ENCODE measurements around the gene MYBBP1A. TPM values are rescaled to one million over a fixed set of nuclear protein-coding genes. Genes with fewer than 3 reads are reported as not detected.

The MYBBP1A gene
- total and polyA plus RNA-seq, 2 of the 4 experiments (the other 2 are of a cell fraction) = 22.6 to 45.9 TPM

- no peak overlapping the region for H2AK5ac ChIP-seq (ENCODE audit: low read depth, low read length)
- H4K91ac ChIP-seq (ENCODE audit: insufficient read depth, low read depth, low read length) = no peak overlapping the region
- no peak overlapping the region for H3K4me3 ChIP-seq (ENCODE audit: insufficient read depth, low read depth, low read length)
- ATAC-seq (ENCODE audit: low read depth) = peak; percentile 75
- WGBS, 2 experiments (ENCODE audit: extremely low coverage in 2 of 2, insufficient read length in 1 of 2) = no CpG with 5 or more reads among the region's 5 CpGs
- ChIA-PET POLR2A (ENCODE audit: unreplicated experiment) (no interaction called here), CTCF (interaction anchor here (0.8 to 2.8 kb wide), 7 partner anchors 10 to 170 kb away, joined by 3 to 26 read pairs (median 4); partner anchors contain the start of genes MYBBP1A and SMTNL2)
- DNase-seq = peak; percentile 39
- no peak overlapping the region for H3K9ac ChIP-seq (ENCODE audit: low read depth, low read length)
- no peak overlapping the region for H2BK20ac ChIP-seq (ENCODE audit: low read depth, low read length)
- no peak overlapping the region for H2BK15ac ChIP-seq (ENCODE audit: low read depth, low read length)
- H2BK5ac ChIP-seq (ENCODE audit: low read depth, low read length, poor library complexity, severe bottlenecking) = no peak overlapping the region
- H3K27ac ChIP-seq (ENCODE audit: insufficient read depth, low read length) = no peak overlapping the region
- dilution Hi-C loops (cut with HindIII; ENCODE audit: low sequenced_read_pairs, unreplicated experiment) (no loop called here), in situ Hi-C loops (cut with MboI; ENCODE audit: low sequenced_read_pairs) (loop anchor here (5.0 kb wide), 1 partner anchor 56 kb away; no protein-coding TSS in a partner anchor), intact Hi-C loops (cut with micrococcal nuclease) (loop anchor here (1.0 to 10.0 kb wide), 3 partner anchors 60 to 318 kb away; partner anchors contain the start of gene PELP1)
- no peaks in the 10 kb centered on the region for H3K9me1 ChIP-seq (ENCODE audit: insufficient read depth, low read length)
- H3K27me3 ChIP-seq (ENCODE audit: control insufficient read depth, insufficient read depth, low read length) = peaks cover 16% of the 10 kb centered on the region
- H3K4ac ChIP-seq (ENCODE audit: low read depth, low read length) = no peak overlapping the region
- no peaks in the 10 kb centered on the region for H3K9me3 ChIP-seq (ENCODE audit: control insufficient read depth, insufficient read depth, low read length)
- no peak overlapping the region for H4K8ac ChIP-seq (ENCODE audit: low read depth in 2 of 2, low read length in 2 of 2)
- H2AFZ ChIP-seq (replicated peaks; ENCODE audit: low read length, poor library complexity) = peak overlapping the region; percentile 41
- no peaks in the 10 kb centered on the region for H3K79me1 ChIP-seq (ENCODE audit: low read depth in 1 of 2, low read length in 2 of 2)
- H3K23ac ChIP-seq (ENCODE audit: low read depth, low read length) = no peak overlapping the region
- H2BK120ac ChIP-seq (ENCODE audit: low read depth, low read length) = no peak overlapping the region
- H4K5ac ChIP-seq (ENCODE audit: low read depth, low read length) = no peak overlapping the region
- no peaks in the 10 kb centered on the region for H3K36me3 ChIP-seq (ENCODE audit: control insufficient read depth, insufficient read depth, low read length)
- no peaks in the 10 kb centered on the region for H4K20me1 ChIP-seq (ENCODE audit: insufficient read depth, low read length)
- H3K4me1 ChIP-seq (ENCODE audit: control insufficient read depth, insufficient read depth, low read length) = no peaks in the 10 kb centered on the region
- H3K4me2 ChIP-seq (ENCODE audit: low read depth, low read length) = no peak overlapping the region
- no TSS peak for BruUV-seq (replicated peaks)
- no peak overlapping the region for H2AK9ac ChIP-seq (replicated peaks; ENCODE audit: low read depth, low read length, poor library complexity)
- H3K56ac ChIP-seq (ENCODE audit: extremely low read depth, insufficient read depth, low read length) = no peak overlapping the region
- no peak overlapping the region for H3K18ac ChIP-seq (ENCODE audit: low read depth, low read length)
- H3K14ac ChIP-seq (replicated peaks; ENCODE audit: low read depth, low read length) = no peak overlapping the region
- TF ChIP-seq RCOR1 (IDR thresholded peaks at IDR 0.05; ENCODE audit: insufficient replicate concordance, low read length) = no peak
- TF ChIP-seq MXI1 (IDR thresholded peaks at IDR 0.05; ENCODE audit: borderline replicate concordance, low read depth, low read length) = no peak
- peak; percentile 73 for TF ChIP-seq SMC3 (IDR thresholded peaks at IDR 0.05; ENCODE audit: low read depth, low read length)
- no peak for TF ChIP-seq USF2 (IDR thresholded peaks at IDR 0.05; ENCODE audit: low read depth, low read length)
- TF ChIP-seq RAD21 (IDR thresholded peaks at IDR 0.05; ENCODE audit: low read length) = peak; percentile 72
- no peak for TF ChIP-seq MAFK (IDR thresholded peaks at IDR 0.05; ENCODE audit: low read depth, low read length)
- no peak for TF ChIP-seq CEBPB (IDR thresholded peaks at IDR 0.05; ENCODE audit: low read depth, low read length)
- TF ChIP-seq RFX5 (IDR thresholded peaks at IDR 0.05; ENCODE audit: low read depth, low read length) = no peak
- no peak for TF ChIP-seq FOS (IDR thresholded peaks at IDR 0.05; ENCODE audit: low read depth, low read length)
- TF ChIP-seq CTCF (conservative IDR thresholded peaks at IDR 0.05; ENCODE audit: low read depth, low read length) = peak; percentile 73
- no peak for TF ChIP-seq NFE2L2 (IDR thresholded peaks at IDR 0.05; ENCODE audit: low read depth, low read length)
- no peak for TF ChIP-seq CHD1 (IDR thresholded peaks at IDR 0.05; ENCODE audit: low read depth, low read length)
- no peak for TF ChIP-seq MAZ (IDR thresholded peaks at IDR 0.05; ENCODE audit: borderline replicate concordance, low read depth, low read length)
Measured at GRCh38 chr17:4566785-4567184, 11.6 kb upstream of the MYBBP1A start.
